HepG2 (cell line): ENCODE data around the gene ZNF341. TPM values are rescaled to one million over a fixed set of nuclear protein-coding genes. Genes with fewer than 3 reads are reported as not detected.

ENCODE experiments used
- AGO1 ChIP-seq: fragments of 200-400 bp; formaldehyde crosslinking; IDR thresholded peaks from 2 replicates; pipeline ENCODE4 v1.6.1; 2017; ENCODE audit warnings: mild to moderate bottlenecking, low read depth, low read length, moderate library complexity; ENCODE audit not compliant: poor library complexity, severe bottlenecking
- ARHGAP35 ChIP-seq: sonication (generic); formaldehyde crosslinking; IDR thresholded peaks from 2 replicates; pipeline ENCODE4 v1.9.0; 2022; ENCODE audit warnings: mild to moderate bottlenecking, inconsistent platforms, moderate library complexity, missing genetic modification reagents, borderline replicate concordance
- FOXA1 ChIP-seq, 2 experiments: fragments of 450-650 bp in 1 of 2; sonication (generic) in 1 of 2; formaldehyde crosslinking in 1 of 2; IDR thresholded peaks; 2 replicates each; pipeline versions ENCODE4 v1.4.0 to v1.6.1; 2016 to 2020; ENCODE audit warnings: missing genetic modification reagents in 1 of 2
- FOXK2 ChIP-seq: fragments of 450-650 bp; IDR thresholded peaks from 2 replicates; pipeline ENCODE4 v1.6.1; 2016
- FOXP1 ChIP-seq, 2 experiments: fragments of 450-650 bp in 1 of 2; IDR thresholded peaks; 2 replicates each; pipeline ENCODE4 v1.6.1; 2017 to 2018; ENCODE audit warnings: antibody characterized with exemption in 1 of 2
- HNRNPL ChIP-seq: fragments of 200-400 bp; formaldehyde crosslinking; IDR thresholded peaks from 2 replicates; pipeline ENCODE4 v1.6.1; 2017; ENCODE audit warnings: mild to moderate bottlenecking, low read depth, low read length
- KDM3A ChIP-seq: IDR thresholded peaks from 2 replicates; pipeline ENCODE4 v1.6.1; 2018; ENCODE audit warnings: low read depth, missing compliant biosample characterization
- KDM6A ChIP-seq: IDR thresholded peaks from 2 replicates; pipeline ENCODE4 v1.6.1; 2016; ENCODE audit warnings: low read depth
- MEIS2 ChIP-seq: sonication (generic); formaldehyde crosslinking; IDR thresholded peaks from 2 replicates; pipeline ENCODE4 v1.9.0; 2021; ENCODE audit warnings: mild to moderate bottlenecking, missing genetic modification reagents
- PAX8 ChIP-seq: sonication (generic); formaldehyde crosslinking; IDR thresholded peaks from 2 replicates; pipeline ENCODE4 v1.8.0; 2022; ENCODE audit warnings: mild to moderate bottlenecking, missing genetic modification reagents, borderline replicate concordance
- POLR2AphosphoS5 ChIP-seq: IDR thresholded peaks from 2 replicates; pipeline ENCODE4 v1.6.1; 2012; ENCODE audit warnings: low read depth, low read length
- TBX3 ChIP-seq: fragments of 450-650 bp; IDR thresholded peaks from 2 replicates; pipeline ENCODE4 v1.6.1; 2017; ENCODE audit warnings: antibody characterized with exemption, mild to moderate bottlenecking, inconsistent platforms, borderline replicate concordance
- ZNF260 ChIP-seq: sonication (generic); formaldehyde crosslinking; IDR thresholded peaks from 2 replicates; pipeline ENCODE4 v1.4.0; 2020; ENCODE audit warnings: missing genetic modification reagents, low read depth, mild to moderate bottlenecking, borderline replicate concordance
- ZNF446 ChIP-seq: sonication (generic); formaldehyde crosslinking; IDR thresholded peaks from 2 replicates; pipeline ENCODE4 v1.5.0; 2020; ENCODE audit warnings: mild to moderate bottlenecking, missing genetic modification reagents
- polyA plus RNA-seq, 8 experiments: library from polyadenylated mRNA; depleted of rRNA in 3 of 8; stranded (reverse) in 7 of 8; unstranded in 1 of 8; fragments of >200 nt; fragmentation: Illumina TruSeq in 4 of 8; extraction: Trizol in 4 of 8; gene quantifications; 2 replicates each; pipeline versions ENCODE4 v1.2.1 to v1.2.3, GENCODE V29; 2011 to 2016; ENCODE audit warnings: low read depth in 4 of 8, missing spikeins in 1 of 8, mixed read lengths in 1 of 8; ENCODE audit not compliant: insufficient read depth in 1 of 8
- total RNA-seq, 5 experiments: library from RNA; depleted of rRNA; stranded (reverse); fragments of >200 nt; fragmentation: Illumina TruSeq; extraction: Trizol; gene quantifications; 2 replicates each; pipeline ENCODE4 v1.2.3, GENCODE V29; 2016; ENCODE audit warnings: low read depth in 1 of 5
- TF ChIP-seq, protein P1 (sequence below): IDR thresholded peaks from 2 replicates; pipeline ENCODE4 v1.6.1; 2016; ENCODE audit warnings: missing compliant biosample characterization, missing genetic modification reagents, borderline replicate concordance
- TF ChIP-seq, protein P2 (sequence below), 2 experiments: fragments of 450-650 bp in 1 of 2; sonication (generic) in 1 of 2; formaldehyde crosslinking in 1 of 2; IDR thresholded peaks; 2 replicates each; pipeline versions ENCODE4 v1.6.1 to v1.8.0; 2016 to 2022; ENCODE audit warnings: antibody characterized with exemption in 1 of 2, mild to moderate bottlenecking in 1 of 2, missing genetic modification reagents in 1 of 2

Gene ZNF341
- total and polyA plus RNA-seq, 2 of the 13 experiments (the other 11 are each of a cell fraction or from before 2014, with no cell fraction given) = 1.1 to 2.2 TPM

DNA sequence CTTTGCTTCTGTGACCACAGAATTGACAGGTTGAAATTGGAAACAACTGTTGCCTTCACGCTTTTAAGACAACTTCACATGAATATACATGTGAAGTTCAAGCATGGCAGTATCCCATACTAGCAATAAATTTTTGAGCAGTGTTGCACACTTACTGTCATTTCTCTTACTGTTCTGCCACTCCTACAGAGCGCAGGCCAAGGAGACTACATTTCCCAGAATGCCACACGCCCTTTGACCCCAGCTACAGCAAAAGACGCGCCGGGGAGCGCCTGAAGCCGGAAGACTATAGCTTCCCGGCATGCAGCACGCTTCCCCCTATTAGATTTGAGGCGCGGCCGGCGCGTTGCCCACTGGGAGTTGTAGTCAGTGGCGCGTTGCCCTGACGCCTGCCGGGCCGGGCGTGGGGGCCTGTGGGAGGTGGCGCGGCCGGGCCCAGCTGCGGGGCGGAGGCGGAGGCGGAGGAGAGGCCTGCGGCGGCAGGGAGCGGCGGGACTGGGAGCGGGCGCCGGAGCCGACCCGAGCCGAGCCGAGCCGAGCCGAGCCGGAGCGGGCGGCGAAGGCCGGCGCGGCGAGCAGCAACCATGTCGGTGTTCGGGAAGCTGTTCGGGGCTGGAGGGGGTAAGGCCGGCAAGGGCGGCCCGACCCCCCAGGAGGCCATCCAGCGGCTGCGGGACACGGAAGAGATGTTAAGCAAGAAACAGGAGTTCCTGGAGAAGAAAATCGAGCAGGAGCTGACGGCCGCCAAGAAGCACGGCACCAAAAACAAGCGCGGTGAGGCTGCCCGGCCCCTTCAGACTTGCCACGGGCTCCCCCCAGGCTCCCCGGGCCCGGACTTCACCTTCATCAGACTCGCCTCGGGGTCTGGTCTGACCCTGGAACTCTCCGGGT lies 79.3 kb downstream of the ZNF341 start, which contains the start of gene CHMP4B (continued):
- TF ChIP-seq, protein P1, sequence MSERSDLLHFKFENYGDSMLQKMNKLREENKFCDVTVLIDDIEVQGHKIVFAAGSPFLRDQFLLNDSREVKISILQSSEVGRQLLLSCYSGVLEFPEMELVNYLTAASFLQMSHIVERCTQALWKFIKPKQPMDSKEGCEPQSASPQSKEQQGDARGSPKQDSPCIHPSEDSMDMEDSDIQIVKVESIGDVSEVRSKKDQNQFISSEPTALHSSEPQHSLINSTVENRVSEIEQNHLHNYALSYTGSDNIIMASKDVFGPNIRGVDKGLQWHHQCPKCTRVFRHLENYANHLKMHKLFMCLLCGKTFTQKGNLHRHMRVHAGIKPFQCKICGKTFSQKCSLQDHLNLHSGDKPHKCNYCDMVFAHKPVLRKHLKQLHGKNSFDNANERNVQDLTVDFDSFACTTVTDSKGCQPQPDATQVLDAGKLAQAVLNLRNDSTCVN = peak; percentile 51; the same call in 1 of the 2 replicates
- TF ChIP-seq, protein P2, sequence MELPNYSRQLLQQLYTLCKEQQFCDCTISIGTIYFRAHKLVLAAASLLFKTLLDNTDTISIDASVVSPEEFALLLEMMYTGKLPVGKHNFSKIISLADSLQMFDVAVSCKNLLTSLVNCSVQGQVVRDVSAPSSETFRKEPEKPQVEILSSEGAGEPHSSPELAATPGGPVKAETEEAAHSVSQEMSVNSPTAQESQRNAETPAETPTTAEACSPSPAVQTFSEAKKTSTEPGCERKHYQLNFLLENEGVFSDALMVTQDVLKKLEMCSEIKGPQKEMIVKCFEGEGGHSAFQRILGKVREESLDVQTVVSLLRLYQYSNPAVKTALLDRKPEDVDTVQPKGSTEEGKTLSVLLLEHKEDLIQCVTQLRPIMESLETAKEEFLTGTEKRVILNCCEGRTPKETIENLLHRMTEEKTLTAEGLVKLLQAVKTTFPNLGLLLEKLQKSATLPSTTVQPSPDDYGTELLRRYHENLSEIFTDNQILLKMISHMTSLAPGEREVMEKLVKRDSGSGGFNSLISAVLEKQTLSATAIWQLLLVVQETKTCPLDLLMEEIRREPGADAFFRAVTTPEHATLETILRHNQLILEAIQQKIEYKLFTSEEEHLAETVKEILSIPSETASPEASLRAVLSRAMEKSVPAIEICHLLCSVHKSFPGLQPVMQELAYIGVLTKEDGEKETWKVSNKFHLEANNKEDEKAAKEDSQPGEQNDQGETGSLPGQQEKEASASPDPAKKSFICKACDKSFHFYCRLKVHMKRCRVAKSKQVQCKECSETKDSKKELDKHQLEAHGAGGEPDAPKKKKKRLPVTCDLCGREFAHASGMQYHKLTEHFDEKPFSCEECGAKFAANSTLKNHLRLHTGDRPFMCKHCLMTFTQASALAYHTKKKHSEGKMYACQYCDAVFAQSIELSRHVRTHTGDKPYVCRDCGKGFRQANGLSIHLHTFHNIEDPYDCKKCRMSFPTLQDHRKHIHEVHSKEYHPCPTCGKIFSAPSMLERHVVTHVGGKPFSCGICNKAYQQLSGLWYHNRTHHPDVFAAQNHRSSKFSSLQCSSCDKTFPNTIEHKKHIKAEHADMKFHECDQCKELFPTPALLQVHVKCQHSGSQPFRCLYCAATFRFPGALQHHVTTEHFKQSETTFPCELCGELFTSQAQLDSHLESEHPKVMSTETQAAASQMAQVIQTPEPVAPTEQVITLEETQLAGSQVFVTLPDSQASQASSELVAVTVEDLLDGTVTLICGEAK (IDR thresholded peaks at IDR 0.05) = no peak
- TF ChIP-seq, protein P2 (CRISPR knock-in tag; IDR thresholded peaks at IDR 0.05) = peak; percentile 88; the same call in 1 of the 2 replicates
- TF ChIP-seq TBX3 (peak; percentile 56; the same call in 1 of the 2 replicates), FOXP1 (IDR thresholded peaks at IDR 0.05) (no peak), FOXP1 (CRISPR knock-in tag; IDR thresholded peaks at IDR 0.05) (no peak), ZNF260 (CRISPR knock-in tag) (no peak), ARHGAP35 (CRISPR knock-in tag) (no peak; the same call in 1 of the 2 replicates), PAX8 (CRISPR knock-in tag) (peak; percentile 94), MEIS2 (CRISPR knock-in tag) (peak; percentile 84), HNRNPL (0 out of 2 replicates have a peak, but pooled peaks have one; percentile 1), AGO1 (peak; percentile 68), KDM3A (CRISPR knock-in tag) (peak; percentile 88), POLR2AphosphoS5 (peak; percentile 50; the same call in 1 of the 2 replicates), KDM6A (no peak), FOXA1 (IDR thresholded peaks at IDR 0.05) (no peak), FOXA1 (CRISPR knock-in tag; IDR thresholded peaks at IDR 0.05) (no peak; the same call in 1 of the 2 replicates), FOXK2 (no peak), ZNF446 (CRISPR knock-in tag) (peak; percentile 89; the same call in 1 of the 2 replicates)
